ENCODE measurements around the gene TJP1.
"Not testable (repeated sequence)": the region's sequence is repeated elsewhere in the genome, so short reads cannot be mapped to it uniquely, and the experiment has no call there.

Gene TJP1

DNA sequence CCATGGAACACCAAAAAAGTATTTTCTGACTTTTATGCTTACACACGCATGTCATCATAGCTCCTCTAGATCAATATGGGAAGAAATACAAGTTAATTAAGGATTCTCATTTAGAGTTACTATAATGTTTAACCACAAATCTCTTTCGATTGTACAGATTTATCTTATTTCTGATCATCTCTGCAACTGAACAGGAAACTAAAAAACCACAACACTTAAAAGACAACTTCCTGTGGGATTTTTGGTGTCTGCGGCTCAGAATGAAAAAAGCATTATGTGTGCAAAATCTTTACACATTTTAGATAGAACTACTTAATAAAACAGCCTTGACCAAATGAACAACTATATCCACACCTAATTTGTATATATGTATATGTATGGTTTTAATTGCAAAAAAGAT is 3.0 kb upstream of the TJP1 start:
- peak; percentile 46 for DNase-seq (ENCODE audit: low read depth)
- no peak overlapping the region for H3K4me3 ChIP-seq (ENCODE audit: low read depth, low read length)
- TF ChIP-seq, protein P1, sequence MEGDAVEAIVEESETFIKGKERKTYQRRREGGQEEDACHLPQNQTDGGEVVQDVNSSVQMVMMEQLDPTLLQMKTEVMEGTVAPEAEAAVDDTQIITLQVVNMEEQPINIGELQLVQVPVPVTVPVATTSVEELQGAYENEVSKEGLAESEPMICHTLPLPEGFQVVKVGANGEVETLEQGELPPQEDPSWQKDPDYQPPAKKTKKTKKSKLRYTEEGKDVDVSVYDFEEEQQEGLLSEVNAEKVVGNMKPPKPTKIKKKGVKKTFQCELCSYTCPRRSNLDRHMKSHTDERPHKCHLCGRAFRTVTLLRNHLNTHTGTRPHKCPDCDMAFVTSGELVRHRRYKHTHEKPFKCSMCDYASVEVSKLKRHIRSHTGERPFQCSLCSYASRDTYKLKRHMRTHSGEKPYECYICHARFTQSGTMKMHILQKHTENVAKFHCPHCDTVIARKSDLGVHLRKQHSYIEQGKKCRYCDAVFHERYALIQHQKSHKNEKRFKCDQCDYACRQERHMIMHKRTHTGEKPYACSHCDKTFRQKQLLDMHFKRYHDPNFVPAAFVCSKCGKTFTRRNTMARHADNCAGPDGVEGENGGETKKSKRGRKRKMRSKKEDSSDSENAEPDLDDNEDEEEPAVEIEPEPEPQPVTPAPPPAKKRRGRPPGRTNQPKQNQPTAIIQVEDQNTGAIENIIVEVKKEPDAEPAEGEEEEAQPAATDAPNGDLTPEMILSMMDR (IDR thresholded peaks at IDR 0.05; ENCODE audit: insufficient read depth, low read depth, low read length, missing control alignments) = no peak

GRCh38 chr15:29822684-29823459 is 604 bp upstream of the TJP1 start:
- no peak for DNase-seq (ENCODE audit: low read depth)
- TF ChIP-seq, protein P1 (IDR thresholded peaks at IDR 0.05; ENCODE audit: insufficient read depth, low read depth, low read length, missing control alignments) = no peak
- H3K4me3 ChIP-seq (ENCODE audit: low read depth, low read length) = no peak overlapping the region

GRCh38 chr15:29821416-29822099 is 710 bp downstream of the TJP1 start:
- peak; percentile 40 for DNase-seq (ENCODE audit: low read depth)
- TF ChIP-seq, protein P1 (IDR thresholded peaks at IDR 0.05; ENCODE audit: insufficient read depth, low read depth, low read length, missing control alignments) = no peak
- H3K4me3 ChIP-seq (ENCODE audit: low read depth, low read length) = no peak overlapping the region

DNA sequence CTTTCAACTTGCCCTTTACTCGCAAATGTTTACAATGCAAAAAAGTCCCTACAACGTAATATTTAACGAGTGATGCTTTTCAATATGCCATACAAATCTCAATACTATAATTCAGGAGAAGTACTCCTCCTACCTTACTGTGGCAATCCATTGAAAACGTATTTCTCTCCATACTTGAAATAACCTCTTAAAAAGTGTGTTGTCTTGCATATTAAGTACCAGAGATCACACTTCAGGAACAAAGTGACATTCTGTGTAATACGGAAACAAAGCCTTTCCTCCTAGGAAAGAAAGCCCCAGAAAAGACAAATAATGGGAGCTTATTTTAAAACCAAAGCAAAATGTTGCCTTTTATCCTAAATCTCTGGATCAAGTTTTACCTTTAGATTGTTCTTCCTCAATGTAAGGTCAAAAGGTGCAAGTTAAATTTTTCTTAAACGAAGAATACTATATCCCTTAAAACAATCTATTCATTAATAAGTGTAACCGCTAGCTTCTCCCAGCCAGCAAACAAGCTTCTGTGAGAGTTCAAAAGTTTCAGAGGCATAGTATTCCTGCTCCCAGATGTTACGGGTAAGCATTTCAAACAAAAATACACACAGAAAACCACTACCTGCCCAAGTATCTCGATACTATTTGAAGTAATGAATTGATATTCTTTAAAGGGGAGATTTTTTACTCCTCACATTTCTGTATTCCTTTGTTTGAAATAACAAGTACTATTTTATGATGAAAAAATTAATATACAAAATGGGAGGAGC is 1.7 kb downstream of the TJP1 start:
- TF ChIP-seq, protein P1 (IDR thresholded peaks at IDR 0.05; ENCODE audit: insufficient read depth, low read depth, low read length, missing control alignments) = no peak
- H3K4me3 ChIP-seq (ENCODE audit: low read depth, low read length) = no peak overlapping the region
- DNase-seq (ENCODE audit: low read depth) = no peak

- TF ChIP-seq, protein P1 (IDR thresholded peaks at IDR 0.05; ENCODE audit: insufficient read depth, low read depth, low read length, missing control alignments) = no peak
- DNase-seq (ENCODE audit: low read depth) = no peak
- no peak overlapping the region for H3K4me3 ChIP-seq (ENCODE audit: low read depth, low read length)
Observed at GRCh38 chr15:29819979-29820378, 2.3 kb downstream of the TJP1 start.

GRCh38 chr15:29818141-29818540 is 4.1 kb downstream of the TJP1 start:
- H3K4me3 ChIP-seq (ENCODE audit: low read depth, low read length) = no peak overlapping the region
- DNase-seq (ENCODE audit: low read depth) = no peak
- TF ChIP-seq, protein P1 (IDR thresholded peaks at IDR 0.05; ENCODE audit: insufficient read depth, low read depth, low read length, missing control alignments) = no peak

- DNase-seq (ENCODE audit: low read depth); H3K4me3 ChIP-seq (ENCODE audit: low read depth, low read length): not testable (repeated sequence)
Observed at GRCh38 chr15:29817455-29817854, 4.8 kb downstream of the TJP1 start.

Data from GM12865 (cell line).